Measurements from ENCODE around the gene ACSM3.
A peak's percentile ranks its signal among the peaks of the same experiment; 100 is the strongest.
"Not testable (repeated sequence)": the region's sequence is repeated elsewhere in the genome, so short reads cannot be mapped to it uniquely, and the experiment has no call there.

The ACSM3 gene

GRCh38 chr16:20763461-20764232 is at the start of gene ACSM3:
Gene ACSM3, plus strand, starts transcription at chr16:20764014. Its CDS starts 6,021 bp downstream, at chr16:20770035.
- DNase-seq (ENCODE audit: low read depth in 4 of 4, low spot score in 1 of 4): peak; percentile 16 to 49 (median 29)

GRCh38 chr16:20717718-20718117 is 46.1 kb upstream of the ACSM3 start:
- DNase-seq (ENCODE audit: low read depth in 4 of 4, low spot score in 1 of 4): not testable (repeated sequence)

- DNase-seq (ENCODE audit: low read depth in 4 of 4, low spot score in 1 of 4): no peak
Measured at GRCh38 chr16:20720251-20720650, 43.6 kb upstream of the ACSM3 start.

GRCh38 chr16:20726661-20727060 is 37.2 kb upstream of the ACSM3 start:
- no peak for DNase-seq (ENCODE audit: low read depth in 4 of 4, low spot score in 1 of 4)

DNA sequence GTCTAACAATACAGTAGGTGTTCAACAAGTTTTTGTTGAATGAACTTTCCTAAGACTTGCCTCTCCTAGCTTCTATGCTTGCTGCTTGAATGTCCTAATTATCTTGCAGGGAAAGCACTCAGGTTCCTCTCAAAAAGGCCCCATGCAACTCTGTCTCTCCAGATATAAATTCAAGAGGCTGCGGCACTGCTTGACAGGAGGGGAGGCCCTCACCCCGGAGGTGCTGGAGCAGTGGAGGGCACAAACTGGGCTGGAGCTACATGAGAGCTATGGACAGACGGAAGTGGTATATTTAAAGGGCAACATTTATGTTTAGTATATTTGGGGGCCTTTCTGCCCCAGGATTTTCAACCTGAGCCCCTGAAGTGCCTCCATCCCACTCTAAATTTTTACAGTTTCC is 36.6 kb upstream of the ACSM3 start:
- no peak for DNase-seq (ENCODE audit: low read depth in 4 of 4, low spot score in 1 of 4)

DNA sequence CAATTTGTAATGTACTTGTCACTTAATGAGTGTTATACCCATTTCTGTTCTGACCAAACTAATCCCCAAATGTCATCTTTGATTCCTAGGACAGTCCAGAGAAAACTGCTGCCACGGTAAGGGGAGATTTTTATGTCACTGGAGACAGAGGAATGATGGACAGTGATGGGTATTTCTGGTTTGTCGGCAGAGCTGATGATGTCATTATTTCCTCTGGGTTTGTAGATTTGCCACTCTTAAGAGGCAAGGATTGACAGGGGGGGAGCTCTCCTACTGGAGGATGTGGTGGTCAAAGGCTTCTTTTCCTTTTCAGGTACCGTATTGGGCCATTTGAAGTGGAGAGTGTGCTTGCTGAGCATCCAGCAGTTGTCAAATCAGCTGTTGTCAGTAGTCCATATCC is 34.7 kb upstream of the ACSM3 start:
- DNase-seq (ENCODE audit: low read depth in 4 of 4, low spot score in 1 of 4): no peak

DNA sequence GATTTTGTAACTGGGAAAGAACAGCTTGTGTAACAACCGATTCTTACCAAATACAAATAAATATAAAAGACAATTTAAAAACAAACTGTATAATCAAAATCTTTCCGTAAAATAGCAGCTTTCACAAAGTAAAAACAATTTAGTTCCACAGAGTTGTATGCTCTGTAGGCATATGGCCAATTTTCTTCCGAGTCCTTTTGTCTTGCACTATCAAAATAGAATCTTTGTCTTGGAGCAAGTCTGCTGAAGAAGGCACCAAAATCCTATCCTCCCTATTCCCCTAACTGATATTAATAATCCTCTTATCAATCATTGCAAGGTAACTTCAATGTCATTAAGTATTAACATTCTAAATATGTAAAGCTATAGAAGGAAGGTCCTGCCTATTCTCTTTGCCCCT is 29.8 kb upstream of the ACSM3 start:
- DNase-seq (ENCODE audit: low read depth in 4 of 4, low spot score in 1 of 4): no peak

GRCh38 chr16:20734782-20735181 is 29.0 kb upstream of the ACSM3 start:
- DNase-seq (ENCODE audit: low read depth in 4 of 4, low spot score in 1 of 4): no peak

- DNase-seq (ENCODE audit: low read depth in 4 of 4, low spot score in 1 of 4): no peak
Measured at GRCh38 chr16:20735490-20735889, 28.3 kb upstream of the ACSM3 start.

GRCh38 chr16:20740007-20740883 is 23.6 kb upstream of the ACSM3 start:
- no peak for DNase-seq (ENCODE audit: low read depth in 4 of 4, low spot score in 1 of 4)

DNA sequence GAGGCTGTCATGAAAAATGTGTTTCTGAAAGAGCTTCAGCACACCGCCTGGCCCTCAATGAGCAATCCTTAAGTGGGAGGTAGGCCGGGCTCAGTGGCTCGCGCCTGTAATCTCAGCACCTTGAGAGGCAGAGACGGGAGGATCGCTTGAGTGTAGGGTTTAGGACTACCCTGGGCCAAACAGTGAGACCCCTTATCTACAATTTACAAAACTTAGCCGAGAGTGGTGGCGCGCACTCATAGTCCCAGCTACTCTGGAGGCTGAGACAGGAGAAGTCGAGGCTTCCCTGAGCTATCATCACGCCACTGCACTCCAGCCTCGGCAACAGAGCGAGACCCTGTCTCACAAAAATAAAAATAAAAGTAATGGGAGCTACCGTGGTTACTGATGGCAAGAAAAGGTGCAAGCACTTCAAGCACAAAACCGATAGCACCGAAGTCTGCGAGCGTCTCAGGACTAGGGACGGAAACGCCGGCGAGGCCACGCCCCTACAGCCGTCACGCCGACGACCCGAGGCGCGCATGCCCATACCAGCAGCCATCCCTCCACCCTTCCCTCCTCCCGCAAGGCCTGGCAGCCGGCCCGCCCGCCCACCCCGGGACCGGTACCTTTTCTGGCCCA is 22.8 kb upstream of the ACSM3 start:
- peak; percentile 71 to 86 (median 83) for DNase-seq (ENCODE audit: low read depth in 4 of 4, low spot score in 1 of 4)

GRCh38 chr16:20741554-20742285 is 22.1 kb upstream of the ACSM3 start, which contains the start of gene THUMPD1:
Gene THUMPD1, minus strand, starts transcription at chr16:20741818. Its CDS starts 79 bp downstream, at chr16:20741739.
- DNase-seq (ENCODE audit: low read depth in 4 of 4, low spot score in 1 of 4): peak; percentile 97 to 99 (median 98)

DNA sequence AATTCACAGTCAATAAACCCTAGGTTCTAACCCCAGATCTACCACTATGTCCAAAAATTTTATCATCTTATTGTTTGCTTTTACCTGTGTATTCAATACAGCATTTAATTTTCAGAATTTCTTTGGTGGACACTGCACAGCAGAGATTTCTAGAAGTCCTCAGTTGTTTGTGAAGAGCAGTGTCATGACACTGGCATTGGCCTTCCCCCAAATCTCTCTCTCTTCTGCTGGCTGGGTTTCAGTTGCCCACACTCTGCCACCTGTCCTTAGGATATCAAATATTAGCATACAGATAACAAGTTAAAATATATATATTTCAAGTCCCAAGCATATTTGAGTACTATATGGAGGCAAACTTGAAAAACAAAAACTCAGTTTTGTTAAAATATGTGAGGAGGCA is 20.2 kb upstream of the ACSM3 start:
- no peak for DNase-seq (ENCODE audit: low read depth in 4 of 4, low spot score in 1 of 4)

- DNase-seq (ENCODE audit: low read depth in 4 of 4, low spot score in 1 of 4): no peak
Measured at GRCh38 chr16:20744922-20745440, 18.8 kb upstream of the ACSM3 start.

DNA sequence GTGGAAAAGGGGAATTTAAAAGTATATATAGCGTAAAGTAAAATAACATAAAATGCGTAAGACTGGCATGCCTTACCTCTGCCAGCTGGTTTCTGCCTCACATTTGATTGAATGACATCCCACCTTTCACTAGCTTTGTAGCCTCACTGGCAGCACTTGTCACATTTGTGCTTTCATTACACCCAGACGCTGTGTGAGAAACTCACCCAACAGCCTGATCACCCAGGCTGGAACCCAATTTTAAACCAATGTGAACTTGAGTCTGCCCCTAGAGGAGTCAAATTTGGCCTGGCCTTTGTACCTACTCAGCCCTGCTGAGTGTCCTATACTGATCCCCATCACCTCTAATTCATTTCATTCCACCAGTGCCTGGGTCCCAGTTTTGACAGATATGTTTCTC is 17.4 kb upstream of the ACSM3 start:
- DNase-seq (ENCODE audit: low read depth in 4 of 4, low spot score in 1 of 4): no peak

- no peak for DNase-seq (ENCODE audit: low read depth in 4 of 4, low spot score in 1 of 4)
Measured at GRCh38 chr16:20747030-20747816, 16.6 kb upstream of the ACSM3 start.

- DNase-seq (ENCODE audit: low read depth in 4 of 4, low spot score in 1 of 4): no peak
Measured at GRCh38 chr16:20749474-20749873, 14.3 kb upstream of the ACSM3 start.

DNA sequence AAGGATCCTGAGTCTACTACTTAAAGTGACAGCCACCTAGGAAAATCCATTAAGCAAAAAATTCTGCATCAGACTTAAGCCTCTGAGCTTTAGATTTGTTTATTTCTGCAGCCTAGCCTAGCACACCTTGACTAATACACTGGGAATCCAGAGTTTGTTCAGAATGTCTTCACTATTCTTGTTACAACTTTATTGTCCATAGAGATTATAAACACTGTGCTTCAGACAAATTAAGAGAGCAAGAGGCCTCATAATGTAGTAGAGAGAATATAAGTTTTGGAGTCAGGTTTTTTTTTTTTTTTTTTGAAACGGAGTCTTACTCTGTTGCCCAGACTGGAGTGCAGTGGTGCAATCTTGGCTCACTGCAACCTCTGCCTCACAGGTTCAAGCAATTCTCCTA is 13.3 kb upstream of the ACSM3 start:
- no peak for DNase-seq (ENCODE audit: low read depth in 4 of 4, low spot score in 1 of 4)

- DNase-seq (ENCODE audit: low read depth in 4 of 4, low spot score in 1 of 4): no peak
Measured at GRCh38 chr16:20753727-20754126, 10.1 kb upstream of the ACSM3 start.

DNA sequence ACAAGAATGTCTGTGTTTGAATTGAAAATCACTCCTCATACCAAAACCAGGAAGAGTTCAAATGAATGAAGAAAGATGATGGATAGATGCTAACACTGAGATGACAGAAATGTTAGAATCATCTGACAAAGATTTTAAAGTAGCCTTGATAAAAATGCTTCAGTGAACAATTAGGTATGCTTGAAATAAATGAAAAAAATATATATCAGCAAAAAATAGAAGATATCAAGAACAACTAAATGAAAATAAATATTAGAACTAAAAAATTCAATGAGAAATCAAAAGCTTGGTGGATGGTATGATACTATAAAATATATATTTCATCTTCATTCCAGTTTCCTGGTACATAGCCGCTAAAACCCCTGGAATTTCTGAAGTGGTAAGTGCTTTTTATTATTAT is 8.6 kb upstream of the ACSM3 start:
- DNase-seq (ENCODE audit: low read depth in 4 of 4, low spot score in 1 of 4): no peak
